ENCODE results near the gene SLC25A22.

The SLC25A22 gene

DNA sequence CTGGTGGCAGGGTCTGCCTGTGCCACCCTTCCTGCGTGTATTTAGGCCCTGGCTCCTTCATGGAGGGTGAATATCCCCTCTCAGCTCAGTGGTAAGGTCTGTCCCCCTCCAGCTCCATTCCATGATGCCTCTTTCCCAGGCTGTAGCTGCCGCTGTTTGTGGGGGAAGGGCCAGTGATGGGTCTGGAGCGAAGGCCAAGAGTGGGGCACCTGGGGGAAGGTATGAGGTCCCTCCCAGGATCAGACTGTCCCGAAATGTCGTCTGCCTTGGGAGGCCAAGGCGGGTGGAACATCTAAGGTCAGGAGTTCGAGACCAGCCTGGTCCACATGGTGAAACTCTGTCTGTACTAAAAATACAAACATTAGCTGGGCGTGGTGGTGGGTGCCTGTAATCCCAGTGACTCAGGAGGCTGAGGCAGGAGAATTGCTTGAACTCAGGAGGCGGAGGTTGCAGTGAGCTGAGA lies 35.8 kb upstream of the SLC25A22 start:
- no peak for DNase-seq

- DNase-seq = no peak
Measured at GRCh38 chr11:833114-833791, 35.2 kb upstream of the SLC25A22 start.

- DNase-seq = no peak
Measured at GRCh38 chr11:832529-833113, 34.5 kb upstream of the SLC25A22 start, which contains the start of gene CD151. Gene CD151, plus strand, starts transcription at chr11:832952. Its CDS starts 3,118 bp downstream, at chr11:836070.

DNA sequence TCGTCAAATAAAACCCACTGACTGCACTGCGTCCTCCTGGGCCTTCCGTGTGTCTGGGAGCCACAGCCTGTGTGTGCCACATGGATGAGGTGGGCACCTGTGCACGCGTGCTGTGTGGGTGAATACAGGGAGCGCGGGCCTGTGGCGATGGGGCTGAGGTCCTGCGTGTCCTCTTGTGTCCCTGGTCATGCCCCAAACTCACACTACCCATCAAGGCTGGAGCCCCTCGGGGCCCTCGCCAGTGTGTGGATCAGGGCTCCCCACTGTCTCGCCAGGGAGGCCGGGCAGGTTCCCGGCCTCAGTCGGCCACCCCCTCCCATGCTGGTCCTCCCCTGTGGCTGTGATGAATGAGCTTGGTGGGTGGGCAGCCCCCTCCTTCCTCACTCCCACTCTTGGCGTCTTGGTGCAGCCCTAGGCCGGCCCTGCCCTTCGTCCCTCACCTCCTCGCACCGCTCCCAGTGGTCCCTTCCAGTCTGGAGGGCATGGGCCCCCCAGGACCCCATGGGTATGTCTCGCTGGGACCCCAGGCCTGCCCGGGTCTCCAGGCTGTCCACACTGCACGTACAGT lies 34.0 kb upstream of the SLC25A22 start:
- no peak for DNase-seq

DNA sequence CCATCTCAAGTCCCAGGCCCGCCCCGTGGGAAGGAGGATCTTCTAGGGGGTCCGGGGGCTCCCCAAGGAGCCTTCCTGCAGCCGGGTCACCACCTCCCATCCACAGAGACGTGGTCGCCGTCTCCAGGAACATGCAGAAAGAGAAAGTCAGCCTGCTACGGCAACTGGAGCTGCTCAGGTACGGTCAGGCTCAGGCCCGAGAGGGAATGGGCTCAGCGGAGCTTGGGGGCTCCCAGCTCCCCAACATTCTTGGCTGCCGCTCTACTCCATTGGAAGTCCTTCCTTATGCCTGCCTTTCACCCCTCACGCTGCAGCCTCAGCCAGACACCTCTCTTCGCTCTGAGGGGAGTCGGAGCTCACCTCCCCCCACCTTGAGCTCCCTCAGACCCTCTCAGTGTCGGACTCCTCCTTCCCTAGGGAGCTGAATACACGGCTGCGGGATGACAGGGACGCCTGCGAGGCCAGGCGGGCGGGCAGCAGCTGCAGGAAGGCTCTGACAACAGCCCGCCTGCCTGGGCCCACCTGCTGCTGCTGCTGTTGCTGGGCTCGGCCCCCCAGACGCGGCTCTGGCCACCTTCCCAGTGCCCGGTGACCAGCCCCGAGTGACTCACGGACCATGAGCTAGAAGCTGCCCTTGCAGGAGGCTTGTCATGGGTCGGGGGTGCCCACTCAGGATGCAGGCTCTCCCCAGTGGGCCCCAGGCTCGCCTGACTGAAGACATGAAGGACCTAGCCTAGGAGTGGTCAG lies 33.2 kb upstream of the SLC25A22 start:
- no peak for DNase-seq

DNA sequence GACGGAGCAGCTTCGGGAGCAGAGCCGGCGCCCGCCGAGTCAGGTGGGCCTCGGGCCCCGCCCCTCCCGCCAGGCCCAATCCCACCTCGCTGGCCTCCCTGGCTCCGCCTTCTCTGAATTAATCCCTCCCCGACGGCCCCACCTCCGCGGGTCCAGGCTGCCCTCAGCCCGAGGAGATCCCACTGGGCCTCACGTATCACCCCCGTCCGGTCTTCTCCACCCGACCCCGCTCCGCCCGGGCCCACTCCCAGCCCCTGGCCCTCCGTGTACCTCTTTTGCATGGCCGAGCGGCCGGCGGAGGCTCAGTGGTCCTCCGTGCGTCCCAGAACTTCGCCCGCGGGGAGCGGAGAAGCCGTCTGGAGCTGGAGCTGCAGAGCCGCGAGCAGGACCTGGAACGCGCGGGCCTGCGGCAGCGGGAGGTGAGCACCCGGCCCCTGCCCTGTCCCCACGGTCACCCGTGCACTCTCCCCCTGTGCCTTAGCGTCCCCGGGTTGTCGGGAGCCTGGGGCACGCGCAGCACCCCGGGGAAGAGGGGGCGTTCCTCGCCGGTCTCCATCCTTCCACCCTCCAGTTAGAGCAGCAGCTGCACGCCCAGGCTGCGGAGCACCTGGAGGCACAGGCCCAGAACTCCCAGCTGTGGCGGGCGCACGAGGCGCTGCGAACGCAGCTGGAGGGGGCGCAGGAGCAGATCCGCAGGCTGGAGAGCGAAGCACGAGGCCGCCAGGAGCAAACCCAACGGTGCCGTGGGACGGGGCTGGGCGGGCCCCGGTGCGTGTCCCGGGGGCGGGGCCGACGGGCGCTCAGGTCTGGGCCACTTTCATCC lies 32.4 kb upstream of the SLC25A22 start:
- DNase-seq = peak; percentile 44

DNA sequence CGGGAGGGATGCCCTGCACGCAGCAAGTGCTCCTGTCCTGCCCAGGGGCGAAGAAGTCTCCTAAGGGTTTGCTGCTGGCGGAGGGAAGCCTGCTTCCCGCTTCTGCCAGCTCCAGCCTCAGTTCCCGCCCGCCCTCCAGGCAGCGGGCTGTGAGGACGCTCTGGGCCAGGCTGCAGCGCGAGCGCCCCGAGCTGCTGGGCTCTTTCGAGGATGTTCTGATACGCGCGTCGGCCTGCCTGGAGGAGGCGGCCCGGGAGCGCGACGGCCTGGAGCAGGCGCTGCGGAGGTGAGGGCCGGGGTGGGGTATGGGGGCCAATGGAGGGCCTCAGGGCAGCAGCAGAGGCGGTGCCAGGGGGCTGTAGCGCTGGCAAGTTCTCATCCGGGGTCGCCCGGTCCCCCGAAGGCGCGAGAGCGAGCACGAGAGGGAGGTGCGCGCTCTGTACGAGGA lies 31.8 kb upstream of the SLC25A22 start:
- DNase-seq = no peak

DNA sequence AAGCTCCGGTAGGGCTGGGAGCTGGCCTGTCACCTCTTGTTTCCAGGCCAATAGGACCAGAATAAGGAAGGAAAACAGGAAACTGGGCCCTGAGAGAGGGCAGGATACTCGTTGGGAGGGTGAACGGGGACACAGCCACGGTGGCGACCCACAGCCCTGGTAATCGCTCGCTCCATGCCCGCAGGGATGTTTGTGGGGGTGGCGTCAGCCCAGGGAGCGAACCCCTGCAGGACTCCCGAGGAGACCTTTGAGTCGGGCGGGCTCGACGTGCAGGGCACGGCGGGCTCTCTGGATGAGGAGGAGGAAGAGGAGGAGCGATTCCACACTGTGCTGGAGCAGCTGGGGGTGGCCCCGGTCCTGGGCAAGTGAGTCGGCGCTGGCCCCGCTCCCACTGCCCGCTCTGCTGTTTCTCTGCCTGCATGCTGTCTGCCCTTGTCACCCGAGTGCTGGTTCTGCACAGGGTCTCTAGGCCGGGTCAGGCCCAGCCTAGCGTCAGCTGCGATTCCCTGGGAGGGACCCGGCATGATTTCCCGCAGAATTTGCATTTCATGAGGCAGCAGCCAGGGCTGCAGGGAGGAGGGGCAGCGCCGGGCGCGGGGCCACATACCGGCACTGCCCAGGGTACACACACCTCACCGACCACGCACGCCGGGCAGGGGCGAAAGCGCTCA lies 31.2 kb upstream of the SLC25A22 start:
- DNase-seq = no peak

GRCh38 chr11:828506-829175 lies 30.6 kb upstream of the SLC25A22 start:
- no peak for DNase-seq

DNA sequence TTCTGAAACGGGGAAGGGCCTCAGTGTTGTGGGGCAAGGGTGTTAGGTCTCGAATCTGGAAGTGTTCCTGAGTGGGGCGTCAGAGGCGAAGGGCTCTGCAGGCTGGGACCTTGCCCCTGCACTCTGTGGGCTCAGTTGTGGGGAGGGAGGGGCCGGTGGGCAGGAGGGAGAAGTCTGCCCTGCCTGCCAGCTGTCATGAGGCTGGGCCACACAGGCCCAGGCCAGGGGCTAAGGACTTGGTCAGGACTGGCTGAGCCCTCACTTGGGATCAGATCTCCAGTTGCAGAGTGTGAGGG lies 29.8 kb upstream of the SLC25A22 start, which contains the start of gene CRACR2B:
Gene CRACR2B (plus strand): TSS at position 23 of the 296 bp plus-strand sequence. CDS start 689 bp downstream, outside the sequence.
- DNase-seq = no peak

GRCh38 chr11:827146-827896 lies 29.2 kb upstream of the SLC25A22 start:
- no peak for DNase-seq

GRCh38 chr11:826836-827145 lies 28.7 kb upstream of the SLC25A22 start:
- no peak for DNase-seq

- no peak for DNase-seq
Measured at GRCh38 chr11:826227-826621, 28.1 kb upstream of the SLC25A22 start.

DNA sequence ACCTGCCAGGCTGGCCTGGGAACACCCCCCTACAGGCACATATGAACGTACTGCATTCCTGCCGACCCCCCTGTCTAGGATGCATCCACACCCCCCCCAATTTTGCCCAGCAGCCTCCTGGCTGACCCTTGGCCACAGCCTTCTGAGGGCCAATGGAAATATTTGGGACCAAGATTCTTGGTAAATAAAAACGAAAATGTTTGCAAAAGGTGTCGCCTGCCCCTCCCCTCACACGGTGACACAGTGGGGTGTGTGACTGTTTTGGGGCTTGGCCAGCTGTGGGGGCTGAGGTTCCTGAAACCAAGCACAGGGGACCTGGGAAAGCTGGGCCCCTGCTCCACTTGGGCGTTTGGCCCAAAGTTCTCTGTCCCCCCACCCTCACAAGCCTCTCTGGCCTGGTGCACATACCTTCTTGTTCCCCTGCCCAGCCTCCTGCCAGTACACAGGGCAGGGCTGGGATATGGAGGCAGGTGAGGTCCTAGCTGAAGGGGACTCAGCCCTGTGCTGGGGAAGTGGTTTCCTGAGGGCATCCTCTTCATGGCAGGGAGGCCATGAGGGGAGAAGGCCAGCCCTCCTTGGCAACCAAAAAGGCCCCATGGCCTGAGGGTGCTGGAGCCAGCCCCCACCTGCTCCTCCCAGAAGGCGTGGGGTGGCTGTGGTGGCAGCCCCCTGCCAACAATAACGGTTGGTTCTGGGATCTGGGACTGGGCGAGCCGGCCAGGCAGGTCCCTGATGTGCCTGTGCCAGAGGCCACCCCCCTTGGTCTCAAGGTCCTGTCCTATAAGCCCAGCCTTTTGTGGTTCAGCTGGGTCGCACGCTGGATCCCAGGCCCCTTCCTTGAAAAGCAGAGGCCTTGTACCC lies 27.5 kb upstream of the SLC25A22 start:
- DNase-seq = no peak

- no peak for DNase-seq
Measured at GRCh38 chr11:824942-825341, 26.9 kb upstream of the SLC25A22 start.

DNA sequence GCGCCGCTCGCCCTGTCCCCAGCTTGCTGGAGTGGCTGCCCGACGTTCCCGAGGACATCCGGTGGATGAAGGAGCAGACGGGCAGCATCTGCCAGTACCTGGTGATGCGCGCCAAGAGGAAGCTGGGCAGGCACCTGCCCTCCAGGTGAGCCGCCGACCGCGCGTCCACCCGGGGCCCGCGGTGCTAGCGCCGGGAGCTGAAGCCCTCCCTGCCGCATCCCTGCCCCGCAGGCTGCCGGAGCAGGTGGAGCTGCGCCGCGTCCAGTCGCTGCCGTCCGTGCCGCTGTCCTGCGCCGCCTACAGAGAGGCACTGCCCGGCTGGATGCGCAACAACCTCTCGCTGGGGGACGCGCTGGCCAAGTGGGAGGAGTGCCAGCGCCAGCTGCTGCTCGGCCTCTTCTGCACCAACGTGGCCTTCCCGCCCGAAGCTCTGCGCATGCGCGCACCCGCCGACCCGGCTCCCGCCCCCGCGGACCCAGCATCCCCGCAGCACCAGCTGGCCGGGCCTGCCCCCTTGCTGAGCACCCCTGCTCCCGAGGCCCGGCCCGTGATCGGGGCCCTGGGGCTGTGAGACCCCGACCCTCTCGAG lies 26.3 kb upstream of the SLC25A22 start:
- no peak for DNase-seq

GRCh38 chr11:823441-824291 lies 25.6 kb upstream of the SLC25A22 start:
- no peak for DNase-seq
